K562 (cell line): ENCODE data around the gene TENT5A. TPM values are rescaled to one million over a fixed set of nuclear protein-coding genes. Genes with fewer than 3 reads are reported as not detected.

Experiments used
- ELF4 ChIP-seq: fragments of 450-650 bp; formaldehyde crosslinking; IDR thresholded peaks from 2 replicates; pipeline ENCODE4 v1.4.0; 2022; ENCODE audit warnings: missing genetic modification characterization
- GATA2 ChIP-seq: sonication (generic); formaldehyde crosslinking; IDR thresholded peaks from 2 replicates; pipeline ENCODE4 v1.4.0; 2020; ENCODE audit warnings: mild to moderate bottlenecking, missing genetic modification reagents
- GTF2A2 ChIP-seq: IDR thresholded peaks from 2 replicates; pipeline ENCODE4 v1.6.1; 2016; ENCODE audit warnings: mild to moderate bottlenecking, missing genetic modification characterization, missing compliant biosample characterization
- HSF4 ChIP-seq: fragments of 250-450 bp; sonication (Bioruptor Pico); IDR thresholded peaks from 2 replicates; pipeline ENCODE4 v2.1.2; 2022; ENCODE audit warnings: mild to moderate bottlenecking, moderate library complexity, borderline replicate concordance
- MEIS2 ChIP-seq: fragments of 450-650 bp; IDR thresholded peaks from 2 replicates; pipeline ENCODE4 v1.6.1; 2014; ENCODE audit warnings: mild to moderate bottlenecking; ENCODE audit not compliant: partially characterized antibody
- NR2C2 ChIP-seq, 2 experiments: fragments of 200-800 bp in 1 of 2; sonication (Bioruptor generic) in 1 of 2; sonication (generic) in 1 of 2; formaldehyde crosslinking in 1 of 2; IDR thresholded peaks; 2 replicates each; pipeline versions ENCODE4 v1.6.1 to v1.8.0; 2016 to 2022; ENCODE audit warnings: mild to moderate bottlenecking in 1 of 2, missing compliant biosample characterization in 1 of 2, missing genetic modification characterization in 1 of 2, missing genetic modification reagents in 1 of 2
- RBFOX2 ChIP-seq: fragments of 200-400 bp; formaldehyde crosslinking; IDR thresholded peaks from 2 replicates; pipeline ENCODE4 v1.6.1; 2017; ENCODE audit warnings: low read depth, mild to moderate bottlenecking, low read length, moderate library complexity
- RBM34 ChIP-seq: fragments of 200-400 bp; formaldehyde crosslinking; IDR thresholded peaks from 2 replicates; pipeline ENCODE4 v1.6.1; 2018; ENCODE audit warnings: low read length, borderline replicate concordance; ENCODE audit not compliant: insufficient read depth
- ZNF583 ChIP-seq: fragments of 250-450 bp; sonication (Bioruptor Pico); IDR thresholded peaks from 2 replicates; pipeline ENCODE4 v1.4.0; 2020
- polyA plus RNA-seq, 8 experiments: library from polyadenylated mRNA; depleted of rRNA in 4 of 8; stranded (reverse) in 5 of 8; unstranded in 3 of 8; fragments of >200 nt; fragmentation: Nextera tagmentation in 2 of 8; fragmentation: Illumina TruSeq in 1 of 8; extraction: Ambion mirVana in 2 of 8; extraction: Trizol in 1 of 8; gene quantifications; 2 replicates each; pipeline versions ENCODE4 v1.2.1 to v1.2.3, GENCODE V29; 2011 to 2014; ENCODE audit warnings: inconsistent platforms in 1 of 8, missing spikeins in 1 of 8
- total RNA-seq, 7 experiments: library from RNA; depleted of rRNA in 6 of 7; stranded (reverse); fragments of >200 nt in 6 of 7; fragmentation: Illumina TruSeq in 2 of 7; extraction: Trizol in 2 of 7; gene quantifications; 2 replicates each; pipeline versions ENCODE4 v1.2.1 to v1.2.3, GENCODE V29; 2011 to 2021; ENCODE audit warnings: low replicate concordance in 1 of 7
- TF ChIP-seq, protein P1 (sequence below): fragments of 450-650 bp; IDR thresholded peaks from 2 replicates; pipeline ENCODE4 v1.6.1; 2016; ENCODE audit warnings: borderline replicate concordance
- TF ChIP-seq, protein P2 (sequence below): fragments of 450-650 bp; conservative IDR thresholded peaks from 2 replicates; pipeline ENCODE4 v1.6.1; 2016; ENCODE audit warnings: missing genetic modification characterization, low read depth, mild to moderate bottlenecking, control low read depth, missing compliant biosample characterization
- TF ChIP-seq, protein P3 (sequence below): fragments of 450-650 bp; IDR thresholded peaks from 2 replicates; pipeline ENCODE4 v1.6.1; 2017; ENCODE audit warnings: mild to moderate bottlenecking, moderate library complexity

Gene TENT5A
- total and polyA plus RNA-seq, 9 of the 15 experiments (the other 6 are each of a cell fraction or from before 2014, with no cell fraction given) = 0.77 to 2.3 (median 1.3) TPM

DNA sequence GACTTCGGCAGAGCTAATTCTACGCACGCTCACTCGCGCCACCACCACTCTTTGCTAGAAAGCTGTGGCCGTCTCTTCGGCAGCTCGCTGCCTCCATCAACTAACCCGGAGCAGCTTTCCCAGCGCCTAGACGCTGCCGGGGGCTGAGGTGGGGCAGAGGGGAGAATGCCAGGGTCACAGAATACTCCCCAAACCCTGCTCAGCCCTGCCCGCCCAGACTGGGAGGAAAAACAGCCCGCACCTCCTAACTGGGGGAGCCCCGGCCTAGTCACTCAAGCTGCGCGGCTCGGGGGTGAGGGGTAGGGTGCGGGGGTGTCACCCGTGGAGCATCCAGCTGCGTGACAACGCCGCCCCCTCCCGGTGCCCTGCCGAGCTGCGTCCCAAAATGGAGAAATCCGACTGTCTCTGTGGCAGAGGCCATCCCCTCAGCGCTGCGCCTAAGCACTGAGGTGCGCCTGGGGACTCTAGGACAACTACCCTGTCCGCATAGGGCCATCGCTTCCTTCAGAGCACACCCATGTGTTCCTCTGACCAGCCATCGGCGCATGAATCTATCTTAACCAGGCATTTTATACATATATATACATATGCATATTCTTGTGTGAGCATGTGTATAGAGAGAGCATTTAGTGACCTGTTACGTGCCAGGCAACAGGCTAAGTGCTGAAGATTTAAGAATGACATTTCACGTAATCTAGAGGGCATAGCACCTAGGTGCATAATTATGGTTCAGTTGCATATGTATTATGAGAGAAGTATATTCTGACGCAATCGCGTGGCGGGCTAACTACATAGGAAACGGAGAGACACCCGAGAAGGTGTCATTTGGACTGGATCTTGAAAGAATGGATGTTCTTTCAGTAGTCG is 1.5 kb upstream of the TENT5A start (continued):
- TF ChIP-seq, protein P1, sequence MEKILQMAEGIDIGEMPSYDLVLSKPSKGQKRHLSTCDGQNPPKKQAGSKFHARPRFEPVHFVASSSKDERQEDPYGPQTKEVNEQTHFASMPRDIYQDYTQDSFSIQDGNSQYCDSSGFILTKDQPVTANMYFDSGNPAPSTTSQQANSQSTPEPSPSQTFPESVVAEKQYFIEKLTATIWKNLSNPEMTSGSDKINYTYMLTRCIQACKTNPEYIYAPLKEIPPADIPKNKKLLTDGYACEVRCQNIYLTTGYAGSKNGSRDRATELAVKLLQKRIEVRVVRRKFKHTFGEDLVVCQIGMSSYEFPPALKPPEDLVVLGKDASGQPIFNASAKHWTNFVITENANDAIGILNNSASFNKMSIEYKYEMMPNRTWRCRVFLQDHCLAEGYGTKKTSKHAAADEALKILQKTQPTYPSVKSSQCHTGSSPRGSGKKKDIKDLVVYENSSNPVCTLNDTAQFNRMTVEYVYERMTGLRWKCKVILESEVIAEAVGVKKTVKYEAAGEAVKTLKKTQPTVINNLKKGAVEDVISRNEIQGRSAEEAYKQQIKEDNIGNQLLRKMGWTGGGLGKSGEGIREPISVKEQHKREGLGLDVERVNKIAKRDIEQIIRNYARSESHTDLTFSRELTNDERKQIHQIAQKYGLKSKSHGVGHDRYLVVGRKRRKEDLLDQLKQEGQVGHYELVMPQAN = no peak
- TF ChIP-seq ELF4 (no peak), GTF2A2 (tag) (no peak), RBM34 (no peak), HSF4 (CRISPR knock-in tag) (no peak), ZNF583 (CRISPR knock-in tag) (no peak), NR2C2 (CRISPR knock-in tag; IDR thresholded peaks at IDR 0.05) (no peak), NR2C2 (tag; IDR thresholded peaks at IDR 0.05) (no peak; the same call in none of the 2 replicates), MEIS2 (no peak), RBFOX2 (0 out of 2 replicates have a peak, but pooled peaks have one; percentile 23), GATA2 (CRISPR knock-in tag) (no peak)
- TF ChIP-seq, protein P2, sequence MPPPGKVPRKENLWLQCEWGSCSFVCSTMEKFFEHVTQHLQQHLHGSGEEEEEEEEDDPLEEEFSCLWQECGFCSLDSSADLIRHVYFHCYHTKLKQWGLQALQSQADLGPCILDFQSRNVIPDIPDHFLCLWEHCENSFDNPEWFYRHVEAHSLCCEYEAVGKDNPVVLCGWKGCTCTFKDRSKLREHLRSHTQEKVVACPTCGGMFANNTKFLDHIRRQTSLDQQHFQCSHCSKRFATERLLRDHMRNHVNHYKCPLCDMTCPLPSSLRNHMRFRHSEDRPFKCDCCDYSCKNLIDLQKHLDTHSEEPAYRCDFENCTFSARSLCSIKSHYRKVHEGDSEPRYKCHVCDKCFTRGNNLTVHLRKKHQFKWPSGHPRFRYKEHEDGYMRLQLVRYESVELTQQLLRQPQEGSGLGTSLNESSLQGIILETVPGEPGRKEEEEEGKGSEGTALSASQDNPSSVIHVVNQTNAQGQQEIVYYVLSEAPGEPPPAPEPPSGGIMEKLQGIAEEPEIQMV (tag) = no peak
- TF ChIP-seq, protein P3, sequence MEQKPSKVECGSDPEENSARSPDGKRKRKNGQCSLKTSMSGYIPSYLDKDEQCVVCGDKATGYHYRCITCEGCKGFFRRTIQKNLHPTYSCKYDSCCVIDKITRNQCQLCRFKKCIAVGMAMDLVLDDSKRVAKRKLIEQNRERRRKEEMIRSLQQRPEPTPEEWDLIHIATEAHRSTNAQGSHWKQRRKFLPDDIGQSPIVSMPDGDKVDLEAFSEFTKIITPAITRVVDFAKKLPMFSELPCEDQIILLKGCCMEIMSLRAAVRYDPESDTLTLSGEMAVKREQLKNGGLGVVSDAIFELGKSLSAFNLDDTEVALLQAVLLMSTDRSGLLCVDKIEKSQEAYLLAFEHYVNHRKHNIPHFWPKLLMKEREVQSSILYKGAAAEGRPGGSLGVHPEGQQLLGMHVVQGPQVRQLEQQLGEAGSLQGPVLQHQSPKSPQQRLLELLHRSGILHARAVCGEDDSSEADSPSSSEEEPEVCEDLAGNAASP = no peak
